ENCODE data around the gene ETV5. TPM values are rescaled to one million over a fixed set of nuclear protein-coding genes. Genes with fewer than 3 reads are reported as not detected.

Gene ETV5
- polyA plus RNA-seq (2013, experiment 1 of 2; ENCODE audit: insufficient read length), result 29.3 TPM
- 10.5 TPM for polyA plus RNA-seq (2013, experiment 2 of 2; ENCODE audit: insufficient read length)

- peak; percentile 100 for DNase-seq
Measured at GRCh38 chr3:186108941-186109865, at the start of gene ETV5. Gene ETV5 (minus strand): TSS chr3:186109089. CDS start chr3:186105868, 3,221 bp downstream.

DNA sequence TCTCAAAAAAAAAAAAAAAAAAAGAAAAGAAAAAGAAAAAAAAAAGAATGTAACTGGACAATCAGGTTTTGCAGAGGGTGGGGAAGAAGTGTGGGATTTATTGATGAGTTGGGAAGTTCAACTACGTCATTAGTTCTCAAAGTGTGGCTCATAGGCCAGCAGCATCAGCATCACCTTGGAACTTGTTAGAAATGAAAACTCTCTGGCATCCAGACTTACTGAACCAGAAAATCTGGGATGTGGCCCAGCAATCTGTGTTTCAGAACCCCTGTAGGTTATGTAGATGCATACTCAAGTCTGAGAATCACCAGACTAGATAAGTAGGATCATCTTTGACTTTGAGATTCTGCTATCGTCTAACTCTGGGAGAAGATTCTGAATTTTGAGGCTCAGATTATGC, 45.8 kb upstream of the ETV5 start:
- DNase-seq, result no peak

DNA sequence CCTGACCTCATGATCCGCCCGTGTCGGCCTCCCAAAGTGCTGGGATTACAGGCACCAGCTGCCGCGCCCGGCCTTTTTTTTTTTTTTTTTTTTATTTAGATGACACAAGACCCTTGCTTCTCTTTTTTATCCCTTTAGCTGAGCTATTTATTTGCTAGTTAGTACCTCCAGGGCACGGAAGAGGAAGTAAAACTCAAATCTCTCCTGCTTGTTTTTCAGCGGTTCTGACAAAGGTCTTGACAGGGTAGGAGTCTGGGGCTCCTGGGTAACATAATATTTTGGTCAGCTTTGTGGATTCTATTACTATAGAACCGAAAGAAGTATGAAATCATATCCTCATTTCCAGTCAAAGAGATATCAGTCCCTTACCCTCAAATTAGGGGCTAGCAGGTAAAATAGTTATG, 44.0 kb upstream of the ETV5 start:
- DNase-seq, result no peak

GRCh38 chr3:186152361-186152798, 43.5 kb upstream of the ETV5 start:
- no peak for DNase-seq

- no peak for DNase-seq
Measured at GRCh38 chr3:186151077-186151971, 42.4 kb upstream of the ETV5 start.

DNA sequence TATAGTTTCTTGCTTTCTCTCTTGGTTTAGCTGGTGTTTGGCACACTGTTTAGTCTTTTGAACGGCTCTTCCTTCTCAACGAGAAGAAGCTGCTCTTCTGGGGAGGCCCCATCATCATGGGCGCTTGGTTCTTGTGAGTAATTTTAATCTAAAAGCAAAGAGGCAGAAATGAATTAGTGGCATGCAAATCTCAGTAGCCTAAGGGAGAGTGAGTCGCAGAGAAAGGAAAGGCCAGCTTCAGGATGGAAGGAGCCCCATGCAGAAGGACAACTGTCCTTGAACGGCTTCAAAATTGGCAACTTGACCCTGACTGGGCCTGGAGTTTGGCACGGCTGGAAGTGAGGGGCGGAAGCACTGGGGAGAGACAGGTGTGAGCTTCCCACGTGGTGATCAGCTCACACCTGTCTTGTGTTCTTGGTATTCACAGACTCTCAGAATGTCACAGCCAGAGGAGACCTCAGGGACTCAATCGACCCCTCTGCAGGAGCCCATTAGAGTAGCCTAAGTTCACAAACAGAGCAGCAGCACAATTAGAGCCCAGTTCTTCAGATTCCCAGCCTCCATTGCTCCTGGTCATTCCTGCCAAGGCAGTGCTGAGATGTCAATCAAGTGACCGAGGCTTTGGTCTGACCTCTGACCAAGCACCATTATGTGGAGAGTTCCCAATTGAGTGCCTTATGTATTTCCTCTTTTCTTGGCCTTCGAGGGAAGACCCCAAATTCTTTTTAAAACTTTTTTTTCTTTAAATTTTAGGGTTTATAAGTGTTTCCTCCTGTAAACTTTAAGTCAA, 41.3 kb upstream of the ETV5 start:
- no peak for DNase-seq

DNA sequence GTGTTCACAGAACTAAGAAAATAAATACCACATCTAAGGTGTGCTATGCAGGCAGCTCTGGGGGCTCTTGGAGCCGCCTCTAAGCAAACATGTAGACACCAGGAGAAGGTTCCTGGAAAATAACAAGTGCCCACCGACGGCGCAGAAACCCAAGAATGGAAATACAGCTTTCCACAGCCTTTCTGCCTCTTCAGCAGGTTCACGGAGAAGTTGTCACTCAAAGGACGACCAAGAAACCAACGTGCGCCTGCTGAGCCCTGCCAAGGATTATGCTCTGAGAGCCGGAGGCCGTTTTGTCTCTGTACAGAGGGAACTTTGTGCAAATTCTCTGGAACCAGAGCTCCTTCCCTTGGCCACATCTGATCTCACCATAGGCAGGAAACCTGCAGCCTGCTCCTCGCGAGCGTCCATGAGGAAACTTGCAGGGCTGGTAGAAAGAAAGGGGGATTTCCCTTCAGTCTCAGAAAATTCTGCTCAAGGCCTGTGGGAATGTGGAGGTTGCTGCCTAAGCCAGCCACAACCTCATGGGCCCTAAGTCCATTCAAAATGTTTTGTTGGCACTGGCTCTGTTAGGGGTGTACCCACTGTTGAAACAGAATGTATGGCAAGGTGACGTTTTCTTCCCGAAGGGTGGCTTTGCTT, 40.6 kb upstream of the ETV5 start:
- DNase-seq, result no peak

DNA sequence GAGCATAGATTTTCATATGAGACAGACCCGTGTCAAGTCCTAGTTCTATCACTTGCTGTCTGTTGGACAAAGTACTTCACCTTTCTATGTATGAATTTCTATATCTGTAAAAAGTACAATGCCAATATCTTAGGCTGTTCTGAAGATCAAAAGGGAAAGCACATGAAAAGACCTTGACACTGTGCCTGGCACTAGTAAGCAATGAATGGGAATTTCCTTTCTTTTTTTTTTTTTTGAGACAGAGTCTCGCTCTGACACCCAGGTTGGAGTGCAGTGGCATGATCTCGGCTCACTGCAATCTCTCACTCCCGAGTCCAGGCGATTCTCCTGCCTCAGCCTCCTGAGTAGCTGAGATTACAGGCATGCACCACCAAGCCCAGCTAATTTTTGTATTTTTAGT, 35.4 kb upstream of the ETV5 start:
- DNase-seq, result no peak

DNA sequence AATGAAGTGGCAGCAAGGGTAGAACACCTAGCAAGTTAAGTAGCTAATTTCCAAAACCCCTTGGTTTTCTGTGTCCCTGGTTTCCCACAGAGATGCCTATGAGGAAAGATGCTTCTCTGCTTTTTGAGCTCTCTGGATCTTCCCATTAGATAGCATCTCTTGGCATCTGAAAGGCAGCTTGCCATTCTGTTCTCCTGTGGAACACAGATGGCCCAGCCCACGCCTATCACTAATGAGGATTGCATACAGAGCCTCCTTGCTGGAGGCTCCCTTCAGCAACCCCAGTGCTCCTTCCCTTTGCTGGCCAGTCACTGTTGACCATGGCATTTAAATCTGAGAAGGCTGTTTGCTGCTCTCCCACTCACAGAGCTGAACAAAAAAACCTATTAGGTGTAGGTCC, 34.4 kb upstream of the ETV5 start:
- no peak for DNase-seq

GRCh38 chr3:186142393-186142932, 33.6 kb upstream of the ETV5 start:
- DNase-seq, result peak; percentile 14

DNA sequence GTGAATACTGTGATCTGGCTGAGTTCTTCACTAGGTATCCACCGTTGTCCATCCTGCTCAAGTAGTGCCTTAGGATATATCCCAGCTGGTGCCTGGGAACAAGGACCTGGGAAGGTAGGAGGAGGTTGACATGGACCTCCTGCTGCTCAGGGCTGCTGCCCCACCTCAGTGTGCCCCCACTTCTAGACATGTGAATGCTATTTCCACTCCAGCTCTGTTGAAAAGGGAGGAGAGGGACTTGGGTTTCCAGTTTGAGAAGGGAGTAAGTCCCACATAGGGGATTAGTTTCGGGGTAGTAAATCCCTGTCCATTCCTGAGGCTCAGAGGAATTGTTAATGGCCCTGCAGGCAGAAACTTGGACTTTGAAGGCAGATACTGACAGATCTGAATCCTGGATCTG, 32.9 kb upstream of the ETV5 start:
- DNase-seq, result no peak

- DNase-seq, result no peak
Measured at GRCh38 chr3:186138272-186138981, 29.5 kb upstream of the ETV5 start.

- no peak for DNase-seq
Measured at GRCh38 chr3:186137051-186137685, 28.3 kb upstream of the ETV5 start.

GRCh38 chr3:186133980-186134379, 25.1 kb upstream of the ETV5 start:
- no peak for DNase-seq

DNA sequence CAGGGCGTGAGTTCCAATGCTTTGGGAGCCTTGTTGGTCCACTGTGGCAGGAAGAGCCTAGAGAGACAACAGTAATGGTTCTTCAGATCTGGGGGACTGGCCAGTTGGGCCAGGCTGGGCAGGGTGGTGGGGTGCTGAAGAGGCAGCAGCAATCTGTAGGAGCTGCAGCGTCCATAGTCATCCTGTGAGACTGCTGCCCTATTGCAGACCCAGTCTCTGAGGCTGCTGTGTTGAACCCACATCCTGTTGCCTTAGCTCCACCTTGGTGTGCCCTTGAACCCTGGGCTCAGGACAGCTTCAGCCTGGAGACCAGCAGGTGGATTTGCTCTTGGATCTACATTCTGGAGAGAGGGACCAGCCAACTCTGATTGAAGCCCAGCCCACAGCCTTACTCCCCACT, 23.6 kb upstream of the ETV5 start:
- no peak for DNase-seq

GRCh38 chr3:186129206-186129605, 20.3 kb upstream of the ETV5 start:
- DNase-seq, result no peak

DNA sequence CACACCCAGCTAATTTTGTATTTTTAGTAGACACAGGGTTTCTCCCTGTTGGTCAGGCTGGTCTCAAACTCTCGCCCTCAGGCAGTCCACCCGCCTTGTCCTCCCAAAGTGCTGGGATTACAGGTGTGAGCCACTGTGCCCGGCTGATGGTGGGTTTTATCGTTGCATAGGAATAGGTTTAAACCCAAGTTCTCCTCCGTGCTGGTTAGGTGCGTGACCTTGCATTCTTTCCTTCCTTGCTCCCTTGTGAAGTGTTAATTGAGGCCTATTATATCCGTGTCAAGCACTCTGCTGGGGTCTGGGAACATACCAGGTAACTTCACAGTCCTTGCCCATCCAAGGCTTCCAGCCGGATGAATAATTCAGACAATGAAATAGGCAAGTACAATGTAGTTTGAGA, 19.3 kb upstream of the ETV5 start:
- no peak for DNase-seq

DNA sequence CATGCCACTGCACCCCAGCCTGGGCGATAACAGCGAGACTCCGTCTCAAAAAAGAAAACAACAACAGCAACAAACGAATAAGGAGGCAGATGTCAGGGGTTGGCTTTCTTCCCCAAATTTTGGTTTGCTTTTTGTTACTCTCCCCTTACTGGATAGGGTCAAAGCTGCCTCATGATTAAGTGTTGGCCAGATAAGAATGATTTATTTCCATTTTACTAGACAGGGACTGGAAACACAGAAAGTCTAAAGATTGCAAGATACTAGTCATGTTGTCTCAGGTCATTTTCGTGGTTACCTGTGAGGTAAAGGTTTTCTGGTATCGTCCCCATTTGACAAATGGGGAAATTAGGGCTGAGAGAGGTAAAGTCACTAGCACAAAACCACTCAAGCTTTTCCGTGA, 18.6 kb upstream of the ETV5 start:
- no peak for DNase-seq

GRCh38 chr3:186125118-186125517, 16.2 kb upstream of the ETV5 start:
- DNase-seq, result no peak

DNA sequence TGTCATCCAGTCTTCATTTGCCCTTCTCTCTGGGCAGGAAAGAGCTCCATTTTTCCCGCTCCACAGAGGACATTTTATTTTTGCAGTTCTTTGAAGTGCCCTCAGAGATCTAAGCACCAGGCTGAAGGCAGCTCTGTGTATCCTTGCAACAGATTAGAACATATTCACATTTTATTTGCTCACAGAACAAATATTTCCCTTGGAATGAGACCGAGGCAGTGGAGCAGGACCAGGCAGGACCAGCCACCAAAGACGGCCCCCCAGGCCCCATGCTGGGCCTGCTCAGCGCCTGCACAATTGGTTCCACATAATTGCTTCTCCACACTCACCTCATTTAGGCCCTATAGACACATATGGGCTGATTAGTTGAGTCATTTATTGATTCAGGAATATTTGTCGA, 15.7 kb upstream of the ETV5 start:
- DNase-seq, result no peak
